Measurements from ENCODE around the gene ELAVL3.
"Not testable (repeated sequence)": the region's sequence is repeated elsewhere in the genome, so short reads cannot be mapped to it uniquely, and the experiment has no call there.

The ELAVL3 gene

DNA sequence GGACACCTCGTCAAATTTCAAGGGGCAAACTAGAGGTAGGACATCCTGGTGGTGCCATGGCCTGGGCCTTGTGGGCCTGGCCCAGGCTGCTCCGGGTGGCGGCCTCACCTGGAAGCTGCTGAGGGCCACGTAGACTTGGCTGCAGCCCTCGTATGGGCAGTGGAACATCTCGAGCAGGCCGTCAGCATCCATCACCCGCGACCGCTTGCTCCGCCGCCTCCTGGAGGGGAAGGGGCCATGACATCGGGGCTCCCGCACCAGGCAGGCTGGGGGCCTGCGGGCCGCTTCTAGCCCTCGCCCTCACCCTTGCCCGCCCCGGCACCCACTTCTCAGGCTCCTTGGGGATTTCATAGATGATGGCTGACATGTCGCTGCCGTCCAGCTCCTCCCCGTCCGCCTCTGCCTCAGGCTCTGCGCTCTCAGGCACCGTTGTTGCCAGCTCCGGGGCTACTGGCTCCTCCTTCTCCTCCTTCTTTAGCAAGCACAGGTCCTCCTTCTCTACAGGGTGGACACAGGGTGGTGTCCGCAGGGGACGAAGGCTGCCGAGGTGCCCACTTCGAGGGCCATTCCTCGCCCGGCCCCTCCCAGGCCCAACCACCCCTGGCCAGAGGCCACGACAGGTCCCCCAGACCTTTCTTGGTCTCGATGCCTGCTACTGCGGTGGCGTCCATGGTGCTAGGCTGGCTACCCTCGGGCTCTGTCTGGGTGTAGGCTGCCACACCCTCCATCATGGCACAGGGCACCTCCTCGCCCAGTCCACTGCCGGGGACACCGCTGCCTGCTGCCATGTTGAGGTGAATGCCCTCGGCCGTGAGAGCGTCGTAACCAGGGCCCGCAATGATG, 6.0 kb upstream of the ELAVL3 start:
- DNase-seq = no peak

GRCh38 chr19:11485245-11485837, 4.5 kb upstream of the ELAVL3 start:
- no peak for DNase-seq

- no peak for DNase-seq
Measured at GRCh38 chr19:11483366-11484111, 2.7 kb upstream of the ELAVL3 start.

DNA sequence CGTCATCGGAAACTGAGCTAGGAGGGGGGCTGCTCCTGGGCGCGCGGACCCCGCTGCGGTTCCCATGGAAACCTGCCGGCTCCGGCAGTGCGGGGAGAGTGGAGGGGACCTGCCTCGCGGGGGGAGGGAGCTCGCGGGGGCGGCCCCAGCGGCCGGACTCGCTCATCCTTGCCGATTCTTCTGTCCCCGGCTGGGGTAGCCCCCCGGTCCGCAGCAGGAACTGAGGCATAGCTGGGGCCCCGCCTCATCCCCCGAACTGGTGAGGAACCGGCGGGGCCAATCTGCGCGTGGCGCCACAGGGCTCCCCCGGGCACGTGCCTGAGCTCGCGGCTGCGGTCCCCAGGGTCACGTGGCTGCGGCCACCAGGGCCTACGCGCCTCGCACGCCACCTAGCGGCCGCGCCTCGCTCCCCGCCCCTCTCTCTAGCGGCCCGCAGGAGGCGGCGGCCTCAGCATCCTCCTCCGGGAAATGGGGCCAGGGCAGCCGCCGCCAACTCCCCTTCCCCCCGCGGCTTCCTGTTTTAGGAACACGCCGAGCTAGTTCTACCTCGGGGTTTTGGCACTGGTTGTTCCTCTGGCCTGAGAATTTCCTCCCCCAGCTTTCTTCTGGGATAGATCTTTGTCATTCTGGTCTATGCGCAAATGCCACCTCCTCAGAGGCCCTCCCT, 1.7 kb upstream of the ELAVL3 start:
- peak; percentile 82 for DNase-seq

DNA sequence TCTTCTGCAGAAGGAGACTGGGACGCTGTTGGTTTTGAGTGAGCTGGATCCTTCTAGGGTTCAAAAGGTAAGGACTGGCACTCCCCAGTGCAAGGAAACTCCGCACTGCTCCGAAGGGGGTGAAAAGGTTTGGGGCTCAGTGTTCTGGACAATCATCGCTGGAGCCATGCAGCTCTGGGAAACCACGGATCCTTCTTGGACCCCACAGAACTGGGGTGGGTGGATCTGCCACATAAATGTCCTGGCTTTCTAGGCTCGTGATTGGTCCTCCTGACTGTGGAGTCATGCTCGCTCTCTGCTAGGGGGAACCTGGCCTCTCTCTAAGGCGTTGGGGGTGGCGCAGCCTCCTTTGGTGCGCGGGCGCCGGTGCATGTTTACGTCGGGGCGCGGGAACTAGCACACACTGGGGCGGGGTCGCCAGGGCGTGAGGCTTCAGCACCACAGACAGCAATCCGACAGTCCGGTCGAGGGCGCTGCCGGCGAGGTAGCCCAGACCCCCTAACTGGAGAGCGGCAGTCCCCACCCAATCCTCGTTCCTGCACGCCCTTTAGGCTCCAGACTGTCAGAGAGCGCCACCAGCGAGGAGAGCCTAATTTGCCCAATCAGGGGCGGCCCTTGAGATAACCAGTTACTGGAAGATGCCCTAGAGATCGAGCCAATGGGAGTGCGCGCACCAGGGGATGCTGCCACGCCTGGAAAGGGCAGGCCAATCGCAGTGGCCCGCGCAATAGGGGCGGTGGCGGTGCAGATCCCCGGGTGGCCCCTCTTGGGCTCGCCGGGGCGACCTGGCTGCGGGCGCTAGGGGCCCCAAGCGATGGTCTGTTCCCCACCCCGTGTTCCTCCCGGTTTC, 913 bp upstream of the ELAVL3 start:
- DNase-seq = no peak

DNA sequence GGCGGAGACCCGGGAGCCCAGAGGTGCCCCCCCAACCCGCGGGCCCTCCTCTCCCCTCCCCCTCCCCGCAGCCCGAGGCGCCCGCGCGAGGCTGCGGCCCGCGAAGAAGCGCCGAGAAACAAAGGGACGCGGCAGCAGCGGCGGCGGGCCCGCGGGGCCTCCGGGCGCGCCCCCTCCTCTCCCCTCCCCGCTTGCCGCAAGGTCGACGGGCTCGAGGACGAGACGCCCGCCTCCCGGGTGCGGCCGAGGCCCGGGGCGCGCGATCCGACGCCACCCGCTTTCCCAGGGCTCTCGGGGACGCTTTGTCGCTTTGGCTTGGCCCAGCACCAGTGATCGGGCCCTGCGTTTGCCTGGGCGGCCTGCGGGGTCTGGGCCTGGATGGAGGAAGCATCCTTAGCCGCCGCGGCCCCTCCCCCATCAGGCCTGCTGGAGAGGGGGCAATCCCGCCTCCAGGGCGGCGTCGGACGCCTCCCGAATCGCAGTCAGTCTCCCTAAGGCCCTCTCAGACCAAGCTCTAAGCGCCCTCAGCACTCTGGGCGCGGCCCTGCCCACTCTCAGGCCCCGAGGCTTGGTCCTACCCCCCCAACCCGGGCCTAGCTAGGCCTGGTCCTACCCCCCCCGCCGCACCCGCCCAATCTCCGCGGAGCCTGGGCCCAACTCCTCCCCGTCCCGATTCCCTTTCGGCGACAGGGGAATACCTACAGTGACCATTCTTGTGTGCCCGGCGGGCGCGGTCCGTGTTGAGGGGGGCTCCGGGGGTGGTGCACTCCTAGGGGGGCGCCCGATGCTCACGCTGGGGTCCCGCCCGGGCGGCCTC, 740 bp downstream of the ELAVL3 start:
- no peak for DNase-seq

DNA sequence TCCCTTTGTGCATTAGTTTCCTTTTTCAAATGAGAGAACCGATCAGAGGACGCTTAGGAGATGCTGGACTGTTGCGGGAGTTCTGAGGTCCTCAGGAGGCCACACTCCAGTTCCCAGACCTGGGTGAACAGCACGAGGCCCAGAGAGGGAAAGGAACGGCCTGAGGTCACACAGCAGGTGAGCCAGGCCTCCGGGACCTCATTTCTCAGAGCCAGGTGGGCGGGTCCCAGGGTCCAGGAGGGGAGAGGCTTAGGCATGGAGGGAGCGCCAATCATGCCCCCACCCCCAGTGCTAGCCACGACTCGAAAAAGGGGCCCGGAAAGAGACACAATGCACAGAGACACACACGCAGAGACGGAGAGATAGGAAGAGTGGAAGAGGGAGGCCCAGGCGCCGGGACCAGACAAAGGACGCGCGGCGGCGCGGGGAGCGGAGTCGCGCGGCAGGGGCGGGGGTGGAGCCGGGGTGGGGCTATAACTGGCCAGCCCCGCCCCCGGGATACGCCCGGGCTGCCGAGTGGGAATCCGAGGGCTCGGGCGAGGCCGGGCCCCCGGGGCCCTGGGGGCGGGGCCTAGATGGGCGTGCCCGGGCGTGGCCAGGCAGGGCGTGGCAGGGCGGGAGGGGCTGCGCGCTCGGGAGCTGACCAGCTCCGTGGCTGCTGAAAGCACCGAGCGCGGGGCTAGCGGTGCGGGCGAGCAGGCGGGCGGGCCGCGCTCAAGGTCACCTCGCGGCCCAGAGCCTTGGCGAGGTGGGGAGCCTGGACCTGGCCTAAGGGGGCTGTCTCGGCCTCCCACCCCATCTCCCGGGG, 1.6 kb downstream of the ELAVL3 start:
- DNase-seq = no peak

GRCh38 chr19:11478167-11479089, 2.4 kb downstream of the ELAVL3 start:
- DNase-seq = no peak

- no peak for DNase-seq
Measured at GRCh38 chr19:11475861-11476260, 5.0 kb downstream of the ELAVL3 start.

DNA sequence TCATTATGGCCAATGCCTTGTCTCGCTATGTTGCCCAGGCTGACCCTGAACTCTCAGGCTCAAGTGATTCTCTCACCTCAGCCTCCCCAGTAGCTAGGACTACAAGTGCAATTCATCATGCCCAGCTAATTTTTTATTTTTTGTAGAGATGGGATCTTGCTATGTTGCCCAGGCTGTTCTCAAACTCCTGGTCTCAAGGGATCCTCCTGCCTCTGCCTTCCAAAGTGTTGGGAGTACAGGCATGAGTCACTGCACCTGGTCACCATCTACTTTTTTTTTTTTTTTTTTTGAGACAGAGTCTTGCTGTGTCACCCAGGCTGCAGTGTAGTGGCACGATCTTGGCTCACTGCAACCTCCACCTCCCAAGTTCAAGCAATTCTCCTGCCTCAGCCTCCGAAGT, 5.5 kb downstream of the ELAVL3 start:
- DNase-seq = not testable (repeated sequence)

GRCh38 chr19:11473725-11474124, 7.1 kb downstream of the ELAVL3 start:
- DNase-seq = no peak

DNA sequence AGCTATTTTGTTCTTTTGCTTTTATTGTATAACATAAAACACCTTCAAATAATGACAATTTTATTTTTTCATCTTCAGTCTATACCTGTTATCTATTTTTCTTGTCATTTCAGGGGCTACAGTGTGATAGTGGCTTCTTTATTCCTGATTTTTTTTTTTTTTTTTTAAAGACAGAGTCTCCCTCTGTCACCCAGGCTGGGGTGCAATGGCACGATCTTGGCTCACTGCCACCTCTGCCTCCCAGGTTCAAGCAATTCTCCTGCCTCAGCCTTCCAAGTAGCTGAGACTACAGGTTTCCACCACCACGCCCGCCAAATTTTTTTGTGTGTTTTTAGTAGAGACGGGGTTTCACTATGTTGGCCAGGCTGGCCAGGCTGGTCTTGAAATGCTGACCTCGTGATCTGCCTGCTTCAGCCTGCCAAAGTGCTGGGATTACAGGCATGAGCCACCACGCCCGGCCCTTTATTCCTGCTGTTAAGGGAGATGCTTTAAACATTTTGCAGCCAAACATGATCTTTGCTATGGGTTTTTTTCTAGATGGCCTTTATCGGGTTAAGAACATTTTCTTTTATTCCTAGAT, 12.5 kb downstream of the ELAVL3 start:
- not testable (repeated sequence) for DNase-seq

GRCh38 chr19:11465600-11465999, 15.2 kb downstream of the ELAVL3 start:
- DNase-seq = no peak

- no peak for DNase-seq
Measured at GRCh38 chr19:11464333-11465265, 16.2 kb downstream of the ELAVL3 start.

GRCh38 chr19:11463391-11463790, 17.5 kb downstream of the ELAVL3 start:
- no peak for DNase-seq

- no peak for DNase-seq
Measured at GRCh38 chr19:11461453-11461852, 19.4 kb downstream of the ELAVL3 start.

DNA sequence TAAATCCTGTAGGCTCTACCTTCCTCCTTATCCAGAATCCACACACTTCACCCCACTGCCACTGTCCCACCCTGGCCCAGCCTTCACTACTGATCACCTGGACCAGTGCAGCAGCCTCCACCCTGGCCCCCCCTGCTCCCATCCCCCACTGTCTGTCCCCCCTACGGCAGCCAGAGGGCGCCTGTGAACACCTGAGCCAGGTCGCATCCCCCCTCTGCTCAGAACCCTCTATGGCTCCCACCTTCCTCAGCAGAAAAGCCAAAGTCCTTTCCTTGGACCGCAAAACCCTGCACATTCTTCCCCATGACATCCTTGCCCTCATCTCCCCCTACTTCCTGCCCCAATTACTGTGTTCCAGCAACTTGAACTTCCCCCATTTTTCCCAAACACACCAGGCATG, 20.6 kb downstream of the ELAVL3 start:
- no peak for DNase-seq

GRCh38 chr19:11458912-11459311, 21.9 kb downstream of the ELAVL3 start:
- not testable (repeated sequence) for DNase-seq

Measured in activated gamma-delta T cell (primary cell).